KMS-11 (cell line): ENCODE measurements around the gene SLC35F3.

Source experiments
- H2AFZ ChIP-seq: fragments of 200-600 bp; sonication (generic); 2 replicates; pipeline ENCODE4 v1.6.1; 2016; ENCODE audit warnings: antibody characterized with exemption, mixed run types, low read depth
- H3K27ac ChIP-seq: fragments of 200-600 bp; sonication (generic); 2 replicates; pipeline ENCODE4 v1.6.1; 2016; ENCODE audit warnings: mild to moderate bottlenecking, mixed run types
- H3K27me3 ChIP-seq: fragments of 200-600 bp; sonication (generic); 2 replicates; pipeline ENCODE4 v1.6.1; 2017; ENCODE audit warnings: mild to moderate bottlenecking, low read depth, mixed run types, moderate library complexity; ENCODE audit not compliant: insufficient read depth
- H3K36me3 ChIP-seq: fragments of 200-600 bp; sonication (generic); 2 replicates; pipeline ENCODE4 v1.6.1; 2017; ENCODE audit warnings: mild to moderate bottlenecking, mixed run types; ENCODE audit not compliant: insufficient read depth
- H3K4me1 ChIP-seq: fragments of 200-600 bp; sonication (generic); 2 replicates; pipeline ENCODE4 v1.6.1; 2016; ENCODE audit warnings: mild to moderate bottlenecking, low read depth, mixed run types; ENCODE audit not compliant: poor library complexity, severe bottlenecking
- H3K4me2 ChIP-seq: fragments of 200-600 bp; sonication (generic); 2 replicates; pipeline ENCODE4 v1.7.0; 2016; ENCODE audit warnings: mild to moderate bottlenecking, mixed run types
- H3K4me3 ChIP-seq: fragments of 200-600 bp; sonication (generic); IDR thresholded peaks from 2 replicates; pipeline ENCODE4 v1.6.1; 2017; ENCODE audit warnings: low read depth, low read length, mixed read lengths; ENCODE audit not compliant: insufficient read depth
- H3K79me2 ChIP-seq: fragments of 200-600 bp; sonication (generic); 2 replicates; pipeline ENCODE4 v1.6.1; 2016; ENCODE audit warnings: low read depth, mixed run types; ENCODE audit not compliant: insufficient read depth
- H3K9ac ChIP-seq: fragments of 200-600 bp; sonication (generic); 2 replicates; pipeline ENCODE4 v1.6.1; 2016; ENCODE audit warnings: mild to moderate bottlenecking, mixed run types
- H4K20me1 ChIP-seq: fragments of 200-600 bp; sonication (generic); 2 replicates; pipeline ENCODE4 v1.6.1; 2016; ENCODE audit warnings: mild to moderate bottlenecking, mixed run types; ENCODE audit not compliant: insufficient read depth
- TF ChIP-seq, protein P1 (sequence below): fragments of 200-600 bp; sonication (generic); conservative IDR thresholded peaks from 2 replicates; pipeline ENCODE4 v1.6.1; 2017; ENCODE audit warnings: low read depth, mild to moderate bottlenecking, antibody characterized with exemption, low read length, moderate library complexity, mixed read lengths

Gene SLC35F3

DNA sequence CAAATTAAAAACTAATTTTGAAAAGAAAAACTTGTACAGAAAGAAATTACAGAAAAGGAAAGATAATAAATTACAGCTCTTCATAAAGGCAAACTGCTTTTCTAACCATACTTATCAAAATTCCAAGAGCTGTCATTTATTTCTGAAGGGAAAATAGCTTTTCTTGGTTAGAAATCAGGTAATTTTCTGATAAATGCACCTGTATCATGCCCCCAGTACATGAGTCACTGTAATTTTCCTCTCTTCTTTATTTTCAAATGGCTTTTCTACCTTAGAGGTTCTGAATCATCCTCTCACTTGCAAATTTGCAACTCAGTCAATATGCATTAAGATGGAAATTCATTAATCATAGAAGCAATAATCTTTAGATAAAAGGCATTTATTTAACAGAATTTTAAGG is 100.1 kb downstream of the SLC35F3 start:
- Histone ChIP-seq H3K79me2 (no peaks in the 10 kb centered on the region), H4K20me1 (no peaks in the 10 kb centered on the region), H3K9ac (no peak overlapping the region), H3K27ac (no peak overlapping the region), H3K4me3 (no peak overlapping the region), H3K27me3 (no peaks in the 10 kb centered on the region), H3K4me1 (no peaks in the 10 kb centered on the region), H3K4me2 (no peak overlapping the region), H3K36me3 (no peaks in the 10 kb centered on the region), H2AFZ (no peak overlapping the region)
- TF ChIP-seq, protein P1, sequence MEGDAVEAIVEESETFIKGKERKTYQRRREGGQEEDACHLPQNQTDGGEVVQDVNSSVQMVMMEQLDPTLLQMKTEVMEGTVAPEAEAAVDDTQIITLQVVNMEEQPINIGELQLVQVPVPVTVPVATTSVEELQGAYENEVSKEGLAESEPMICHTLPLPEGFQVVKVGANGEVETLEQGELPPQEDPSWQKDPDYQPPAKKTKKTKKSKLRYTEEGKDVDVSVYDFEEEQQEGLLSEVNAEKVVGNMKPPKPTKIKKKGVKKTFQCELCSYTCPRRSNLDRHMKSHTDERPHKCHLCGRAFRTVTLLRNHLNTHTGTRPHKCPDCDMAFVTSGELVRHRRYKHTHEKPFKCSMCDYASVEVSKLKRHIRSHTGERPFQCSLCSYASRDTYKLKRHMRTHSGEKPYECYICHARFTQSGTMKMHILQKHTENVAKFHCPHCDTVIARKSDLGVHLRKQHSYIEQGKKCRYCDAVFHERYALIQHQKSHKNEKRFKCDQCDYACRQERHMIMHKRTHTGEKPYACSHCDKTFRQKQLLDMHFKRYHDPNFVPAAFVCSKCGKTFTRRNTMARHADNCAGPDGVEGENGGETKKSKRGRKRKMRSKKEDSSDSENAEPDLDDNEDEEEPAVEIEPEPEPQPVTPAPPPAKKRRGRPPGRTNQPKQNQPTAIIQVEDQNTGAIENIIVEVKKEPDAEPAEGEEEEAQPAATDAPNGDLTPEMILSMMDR: no peak

DNA sequence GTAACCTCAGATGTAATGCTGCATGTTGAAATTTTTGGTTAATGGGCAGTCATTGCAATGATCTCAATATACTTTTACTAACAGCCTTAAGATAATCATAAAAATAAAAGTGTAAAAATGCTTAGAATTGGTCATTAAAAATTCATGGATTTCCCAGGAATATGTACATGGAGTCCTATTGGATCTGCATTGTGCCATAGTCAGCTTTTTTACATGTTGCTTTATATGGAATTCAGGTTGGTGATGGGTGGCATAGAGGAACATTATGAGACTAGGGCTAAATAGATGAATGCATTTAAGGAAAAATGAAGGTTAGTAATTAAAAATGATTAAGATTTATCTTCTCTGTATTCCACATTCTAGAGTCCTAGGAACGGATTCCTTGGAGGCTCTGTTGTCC is 103.2 kb downstream of the SLC35F3 start:
- no peak overlapping the region for H3K27ac ChIP-seq
- no peaks in the 10 kb centered on the region for H3K27me3 ChIP-seq
- H3K4me3 ChIP-seq: no peak overlapping the region
- H2AFZ ChIP-seq: no peak overlapping the region
- TF ChIP-seq, protein P1: no peak
- no peaks in the 10 kb centered on the region for H4K20me1 ChIP-seq
- no peak overlapping the region for H3K4me2 ChIP-seq
- H3K4me1 ChIP-seq: no peaks in the 10 kb centered on the region
- H3K36me3 ChIP-seq: no peaks in the 10 kb centered on the region
- no peak overlapping the region for H3K9ac ChIP-seq
- H3K79me2 ChIP-seq: no peaks in the 10 kb centered on the region

- no peaks in the 10 kb centered on the region for H4K20me1 ChIP-seq
- no peak overlapping the region for H2AFZ ChIP-seq
Observed at GRCh38 chr1:234008591-234008990, 104.1 kb downstream of the SLC35F3 start.

GRCh38 chr1:234009668-234010067 is 105.2 kb downstream of the SLC35F3 start:
- Histone ChIP-seq H3K27me3 (no peaks in the 10 kb centered on the region), H3K4me1 (no peaks in the 10 kb centered on the region), H3K36me3 (no peaks in the 10 kb centered on the region), H3K4me3 (no peak overlapping the region), H2AFZ (no peak overlapping the region), H3K4me2 (no peak overlapping the region), H3K27ac (no peak overlapping the region), H3K9ac (no peak overlapping the region), H4K20me1 (no peaks in the 10 kb centered on the region), H3K79me2 (no peaks in the 10 kb centered on the region)
- TF ChIP-seq, protein P1: no peak

More at GRCh38 chr1:234008591-234008990, 104.1 kb downstream of the SLC35F3 start:
- Histone ChIP-seq H3K9ac (no peak overlapping the region), H3K27ac (no peak overlapping the region), H3K79me2 (no peaks in the 10 kb centered on the region), H3K36me3 (no peaks in the 10 kb centered on the region), H3K4me3 (no peak overlapping the region), H3K27me3 (no peaks in the 10 kb centered on the region), H3K4me2 (no peak overlapping the region), H3K4me1 (no peaks in the 10 kb centered on the region)
- TF ChIP-seq, protein P1: no peak

DNA sequence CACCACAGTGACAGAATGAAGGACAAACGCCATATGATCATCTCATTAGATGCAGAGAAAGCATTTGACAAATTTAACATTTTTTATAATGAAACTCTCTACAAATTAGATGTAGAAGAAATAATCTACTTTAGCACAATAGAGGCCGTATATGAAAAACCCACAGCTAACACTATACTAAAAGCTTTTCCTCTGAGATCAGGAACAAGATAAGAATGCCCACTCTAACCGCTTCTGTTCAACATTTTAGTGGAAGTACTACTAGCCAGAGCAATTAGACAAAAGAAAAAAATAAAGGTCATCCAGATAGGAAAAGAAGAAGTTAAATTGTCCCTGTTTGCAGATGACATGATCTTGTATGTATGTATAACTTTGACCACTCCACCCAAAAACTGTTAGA is 109.7 kb downstream of the SLC35F3 start:
- no peaks in the 10 kb centered on the region for H3K27me3 ChIP-seq
- H3K27ac ChIP-seq: no peak overlapping the region
- H3K4me3 ChIP-seq: no peak overlapping the region
- H3K4me2 ChIP-seq: no peak overlapping the region
- no peaks in the 10 kb centered on the region for H4K20me1 ChIP-seq
- H3K4me1 ChIP-seq: no peaks in the 10 kb centered on the region
- H3K36me3 ChIP-seq: no peaks in the 10 kb centered on the region
- TF ChIP-seq, protein P1: no peak
- no peaks in the 10 kb centered on the region for H3K79me2 ChIP-seq
- H2AFZ ChIP-seq: no peak overlapping the region
- H3K9ac ChIP-seq: no peak overlapping the region
